ENCODE results near the gene PIPOX.

Gene PIPOX

GRCh38 chr17:29051194-29051593 is 8.3 kb downstream of the PIPOX start:
- no peaks in the 10 kb centered on the region; the same call in 1 of the 2 replicates for H3K27me3 ChIP-seq (ENCODE audit: insufficient read depth, low read length)
- H3K27ac ChIP-seq (ENCODE audit: low read length) = no peak overlapping the region
- no peaks in the 10 kb centered on the region for H3K9me3 ChIP-seq (ENCODE audit: insufficient read depth, low read depth, low read length)
- peaks cover 15% of the 10 kb centered on the region for H3K4me1 ChIP-seq (ENCODE audit: insufficient read depth, low read length)
- no peak overlapping the region for H3K9ac ChIP-seq (ENCODE audit: low read depth, low read length)
- no peak overlapping the region for H3K4me3 ChIP-seq (ENCODE audit: low read length)
- peaks cover 18% of the 10 kb centered on the region; the same call in 1 of the 2 replicates for H3K36me3 ChIP-seq (ENCODE audit: insufficient read depth, low read depth, low read length)

GRCh38 chr17:29051731-29052130 is 8.8 kb downstream of the PIPOX start:
- Histone ChIP-seq H3K4me3 (ENCODE audit: low read length) (no peak overlapping the region), H3K4me1 (ENCODE audit: insufficient read depth, low read length) (peaks cover 15% of the 10 kb centered on the region), H3K27ac (ENCODE audit: low read length) (no peak overlapping the region), H3K9ac (ENCODE audit: low read depth, low read length) (no peak overlapping the region), H3K9me3 (ENCODE audit: insufficient read depth, low read depth, low read length) (no peaks in the 10 kb centered on the region), H3K27me3 (ENCODE audit: insufficient read depth, low read length) (no peaks in the 10 kb centered on the region; the same call in 1 of the 2 replicates), H3K36me3 (ENCODE audit: insufficient read depth, low read depth, low read length) (peaks cover 16% of the 10 kb centered on the region; the same call in 1 of the 2 replicates)

GRCh38 chr17:29054835-29055234 is 11.9 kb downstream of the PIPOX start:
- Histone ChIP-seq H3K4me3 (ENCODE audit: low read length) (no peak overlapping the region), H3K9ac (ENCODE audit: low read depth, low read length) (no peak overlapping the region), H3K36me3 (ENCODE audit: insufficient read depth, low read depth, low read length) (peaks cover 11% of the 10 kb centered on the region; the same call in 1 of the 2 replicates), H3K4me1 (ENCODE audit: insufficient read depth, low read length) (0 out of 2 replicates have a peak, but pooled peaks cover 5% of the 10 kb centered on the region), H3K27me3 (ENCODE audit: insufficient read depth, low read length) (no peaks in the 10 kb centered on the region), H3K27ac (ENCODE audit: low read length) (no peak overlapping the region), H3K9me3 (ENCODE audit: insufficient read depth, low read depth, low read length) (no peaks in the 10 kb centered on the region)

- H3K27me3 ChIP-seq (ENCODE audit: insufficient read depth, low read length) = no peaks in the 10 kb centered on the region
Observed at GRCh38 chr17:29057361-29057760, 14.4 kb downstream of the PIPOX start.

GRCh38 chr17:29058391-29058790 is 15.4 kb downstream of the PIPOX start:
- Histone ChIP-seq H3K27ac (ENCODE audit: low read length) (no peak overlapping the region), H3K4me3 (ENCODE audit: low read length) (no peak overlapping the region), H3K36me3 (ENCODE audit: insufficient read depth, low read depth, low read length) (peaks cover 11% of the 10 kb centered on the region; the same call in 1 of the 2 replicates), H3K9ac (ENCODE audit: low read depth, low read length) (no peak overlapping the region), H3K4me1 (ENCODE audit: insufficient read depth, low read length) (peaks cover 31% of the 10 kb centered on the region), H3K27me3 (ENCODE audit: insufficient read depth, low read length) (no peaks in the 10 kb centered on the region), H3K9me3 (ENCODE audit: insufficient read depth, low read depth, low read length) (no peaks in the 10 kb centered on the region)

More at GRCh38 chr17:29057361-29057760, 14.4 kb downstream of the PIPOX start:
- Histone ChIP-seq H3K9ac (ENCODE audit: low read depth, low read length) (no peak overlapping the region), H3K36me3 (ENCODE audit: insufficient read depth, low read depth, low read length) (peaks cover 11% of the 10 kb centered on the region; the same call in 1 of the 2 replicates), H3K4me3 (ENCODE audit: low read length) (no peak overlapping the region), H3K27ac (ENCODE audit: low read length) (no peak overlapping the region), H3K4me1 (ENCODE audit: insufficient read depth, low read length) (peaks cover 24% of the 10 kb centered on the region), H3K9me3 (ENCODE audit: insufficient read depth, low read depth, low read length) (no peaks in the 10 kb centered on the region)

GRCh38 chr17:29059281-29059680 is 16.3 kb downstream of the PIPOX start:
- Histone ChIP-seq H3K27ac (ENCODE audit: low read length) (no peak overlapping the region), H3K9ac (ENCODE audit: low read depth, low read length) (no peak overlapping the region), H3K27me3 (ENCODE audit: insufficient read depth, low read length) (no peaks in the 10 kb centered on the region), H3K4me3 (ENCODE audit: low read length) (no peak overlapping the region), H3K4me1 (ENCODE audit: insufficient read depth, low read length) (peaks cover 31% of the 10 kb centered on the region), H3K36me3 (ENCODE audit: insufficient read depth, low read depth, low read length) (peaks cover 11% of the 10 kb centered on the region; the same call in 1 of the 2 replicates), H3K9me3 (ENCODE audit: insufficient read depth, low read depth, low read length) (no peaks in the 10 kb centered on the region)

GRCh38 chr17:29060475-29060874 is 17.5 kb downstream of the PIPOX start:
- Histone ChIP-seq H3K4me1 (ENCODE audit: insufficient read depth, low read length) (peaks cover 31% of the 10 kb centered on the region), H3K27me3 (ENCODE audit: insufficient read depth, low read length) (no peaks in the 10 kb centered on the region), H3K9me3 (ENCODE audit: insufficient read depth, low read depth, low read length) (no peaks in the 10 kb centered on the region), H3K9ac (ENCODE audit: low read depth, low read length) (peak overlapping the region; percentile 44; the same call in 1 of the 2 replicates), H3K27ac (ENCODE audit: low read length) (no peak overlapping the region), H3K4me3 (ENCODE audit: low read length) (no peak overlapping the region), H3K36me3 (ENCODE audit: insufficient read depth, low read depth, low read length) (peaks cover 3% of the 10 kb centered on the region; the same call in 1 of the 2 replicates)

GRCh38 chr17:29061036-29061435 is 18.1 kb downstream of the PIPOX start:
- Histone ChIP-seq H3K36me3 (ENCODE audit: insufficient read depth, low read depth, low read length) (no peaks in the 10 kb centered on the region), H3K4me1 (ENCODE audit: insufficient read depth, low read length) (peaks cover 31% of the 10 kb centered on the region), H3K9ac (ENCODE audit: low read depth, low read length) (peak overlapping the region; percentile 44; the same call in 1 of the 2 replicates), H3K27me3 (ENCODE audit: insufficient read depth, low read length) (no peaks in the 10 kb centered on the region), H3K4me3 (ENCODE audit: low read length) (no peak overlapping the region), H3K9me3 (ENCODE audit: insufficient read depth, low read depth, low read length) (no peaks in the 10 kb centered on the region), H3K27ac (ENCODE audit: low read length) (no peak overlapping the region)

GRCh38 chr17:29062215-29062614 is 19.3 kb downstream of the PIPOX start:
- Histone ChIP-seq H3K9me3 (ENCODE audit: insufficient read depth, low read depth, low read length) (no peaks in the 10 kb centered on the region), H3K9ac (ENCODE audit: low read depth, low read length) (no peak overlapping the region; the same call in 1 of the 2 replicates), H3K4me3 (ENCODE audit: low read length) (no peak overlapping the region), H3K27me3 (ENCODE audit: insufficient read depth, low read length) (no peaks in the 10 kb centered on the region), H3K36me3 (ENCODE audit: insufficient read depth, low read depth, low read length) (no peaks in the 10 kb centered on the region), H3K27ac (ENCODE audit: low read length) (no peak overlapping the region), H3K4me1 (ENCODE audit: insufficient read depth, low read length) (peaks cover 31% of the 10 kb centered on the region)

- H3K27ac ChIP-seq (ENCODE audit: low read length) = no peak overlapping the region
- no peaks in the 10 kb centered on the region for H3K27me3 ChIP-seq (ENCODE audit: insufficient read depth, low read length)
- no peaks in the 10 kb centered on the region for H3K9me3 ChIP-seq (ENCODE audit: insufficient read depth, low read depth, low read length)
- no peaks in the 10 kb centered on the region for H3K36me3 ChIP-seq (ENCODE audit: insufficient read depth, low read depth, low read length)
- peaks cover 31% of the 10 kb centered on the region for H3K4me1 ChIP-seq (ENCODE audit: insufficient read depth, low read length)
- H3K4me3 ChIP-seq (ENCODE audit: low read length) = no peak overlapping the region
- no peak overlapping the region for H3K9ac ChIP-seq (ENCODE audit: low read depth, low read length)
Observed at GRCh38 chr17:29063992-29064391, 21.1 kb downstream of the PIPOX start.

- Histone ChIP-seq H3K4me3 (ENCODE audit: low read length) (no peak overlapping the region), H3K9me3 (ENCODE audit: insufficient read depth, low read depth, low read length) (no peaks in the 10 kb centered on the region), H3K27ac (ENCODE audit: low read length) (no peak overlapping the region), H3K4me1 (ENCODE audit: insufficient read depth, low read length) (peaks cover 25% of the 10 kb centered on the region; the same call in 1 of the 2 replicates), H3K36me3 (ENCODE audit: insufficient read depth, low read depth, low read length) (no peaks in the 10 kb centered on the region), H3K27me3 (ENCODE audit: insufficient read depth, low read length) (no peaks in the 10 kb centered on the region), H3K9ac (ENCODE audit: low read depth, low read length) (no peak overlapping the region)
Observed at GRCh38 chr17:29066047-29066446, 23.1 kb downstream of the PIPOX start.

- H3K36me3 ChIP-seq (ENCODE audit: insufficient read depth, low read depth, low read length) = no peaks in the 10 kb centered on the region
- no peaks in the 10 kb centered on the region for H3K27me3 ChIP-seq (ENCODE audit: insufficient read depth, low read length)
- no peak overlapping the region for H3K9ac ChIP-seq (ENCODE audit: low read depth, low read length)
- H3K27ac ChIP-seq (ENCODE audit: low read length) = no peak overlapping the region
- no peak overlapping the region for H3K4me3 ChIP-seq (ENCODE audit: low read length)
- H3K9me3 ChIP-seq (ENCODE audit: insufficient read depth, low read depth, low read length) = no peaks in the 10 kb centered on the region
- peaks cover 19% of the 10 kb centered on the region; the same call in 1 of the 2 replicates for H3K4me1 ChIP-seq (ENCODE audit: insufficient read depth, low read length)
Observed at GRCh38 chr17:29066606-29067005, 23.7 kb downstream of the PIPOX start.

Measured in iPS-20b (cell line).